ENCODE measurements around the gene AGAP1. TPM values are rescaled to one million over a fixed set of nuclear protein-coding genes. Genes with fewer than 3 reads are reported as not detected.
"Not testable (repeated sequence)": the region's sequence is repeated elsewhere in the genome, so short reads cannot be mapped to it uniquely, and the experiment has no call there.

The AGAP1 gene
- total RNA-seq, 1 experiment from 2014 or later = 14.8 TPM

GRCh38 chr2:236085211-236085610 is 591.4 kb downstream of the AGAP1 start:
- DNase-seq (ENCODE audit: low read depth) = no peak

- DNase-seq (ENCODE audit: low read depth) = no peak
Observed at GRCh38 chr2:236085647-236086046, 591.8 kb downstream of the AGAP1 start.

GRCh38 chr2:236086403-236086970 is 592.6 kb downstream of the AGAP1 start:
- DNase-seq (ENCODE audit: low read depth) = no peak

GRCh38 chr2:236086971-236087465 is 593.2 kb downstream of the AGAP1 start:
- DNase-seq (ENCODE audit: low read depth) = no peak

GRCh38 chr2:236088368-236089057 is 594.7 kb downstream of the AGAP1 start:
- no peak for DNase-seq (ENCODE audit: low read depth)

- no peak for DNase-seq (ENCODE audit: low read depth)
Observed at GRCh38 chr2:236089271-236090026, 595.6 kb downstream of the AGAP1 start.

GRCh38 chr2:236090027-236090382 is 596.2 kb downstream of the AGAP1 start:
- DNase-seq (ENCODE audit: low read depth) = no peak

GRCh38 chr2:236090826-236091225 is 597.0 kb downstream of the AGAP1 start:
- not testable (repeated sequence) for DNase-seq (ENCODE audit: low read depth)

- no peak for DNase-seq (ENCODE audit: low read depth)
Observed at GRCh38 chr2:236092714-236093113, 598.9 kb downstream of the AGAP1 start.

GRCh38 chr2:236093134-236093533 is 599.3 kb downstream of the AGAP1 start:
- no peak for DNase-seq (ENCODE audit: low read depth)

GRCh38 chr2:236095504-236095903 is 601.7 kb downstream of the AGAP1 start:
- no peak for DNase-seq (ENCODE audit: low read depth)

GRCh38 chr2:236101311-236101950 is 607.6 kb downstream of the AGAP1 start:
- DNase-seq (ENCODE audit: low read depth) = no peak

- DNase-seq (ENCODE audit: low read depth) = no peak
Observed at GRCh38 chr2:236102971-236103370, 609.1 kb downstream of the AGAP1 start.

- no peak for DNase-seq (ENCODE audit: low read depth)
Observed at GRCh38 chr2:236103981-236104380, 610.1 kb downstream of the AGAP1 start.

- no peak for DNase-seq (ENCODE audit: low read depth)
Observed at GRCh38 chr2:236105955-236106607, 612.2 kb downstream of the AGAP1 start.

- DNase-seq (ENCODE audit: low read depth) = no peak
Observed at GRCh38 chr2:236106761-236107160, 612.9 kb downstream of the AGAP1 start.

- DNase-seq (ENCODE audit: low read depth) = no peak
Observed at GRCh38 chr2:236107536-236107935, 613.7 kb downstream of the AGAP1 start.

- DNase-seq (ENCODE audit: low read depth) = no peak
Observed at GRCh38 chr2:236107942-236108625, 614.2 kb downstream of the AGAP1 start.

GRCh38 chr2:236109061-236109460 is 615.2 kb downstream of the AGAP1 start:
- DNase-seq (ENCODE audit: low read depth) = no peak

- no peak for DNase-seq (ENCODE audit: low read depth)
Observed at GRCh38 chr2:236109473-236109872, 615.6 kb downstream of the AGAP1 start.

GRCh38 chr2:236112466-236112865 is 618.6 kb downstream of the AGAP1 start:
- DNase-seq (ENCODE audit: low read depth) = no peak

Data from HT1080 (cell line).